CD4-positive, CD25-positive, alpha-beta regulatory T cell (primary cell): Measurements from ENCODE around the gene SIK3. TPM values are rescaled to one million over a fixed set of nuclear protein-coding genes. Genes with fewer than 3 reads are reported as not detected.

Source experiments
- ATAC-seq, 2 donors: fragments of 150-1000 bp; cut with Tn5 transposase; one replicate each; pipeline ENCODE4 v1.10.0; 2021; ENCODE audit warnings: low read depth in 2 of 2, moderate number of reproducible peaks in 2 of 2, moderate library complexity in 1 of 2
- DNase-seq, 3 donors: peaks; one replicate each; pipeline versions ENCODE4 v3.0.0 to v3.0.0-alpha.2; 2012 to 2022; ENCODE audit warnings: mixed read lengths in 1 of 3
- H3K27ac ChIP-seq: one replicate; pipeline ENCODE4 v1.7.0; 2013; ENCODE audit warnings: mild to moderate bottlenecking, low read length; ENCODE audit not compliant: insufficient read depth, poor library complexity, severe bottlenecking
- H3K27me3 ChIP-seq: one replicate; pipeline ENCODE4 v1.7.0; 2013; ENCODE audit warnings: low read length; ENCODE audit not compliant: control insufficient read depth, insufficient read depth
- H3K36me3 ChIP-seq: one replicate; pipeline ENCODE4 v1.7.0; 2013; ENCODE audit warnings: mild to moderate bottlenecking, low read length, moderate library complexity; ENCODE audit not compliant: control insufficient read depth, insufficient read depth
- H3K4me1 ChIP-seq: 2 replicates; pipeline ENCODE4 v1.7.0; 2013; ENCODE audit warnings: mild to moderate bottlenecking, low read length; ENCODE audit not compliant: insufficient read depth, control insufficient read depth, poor library complexity, severe bottlenecking
- H3K4me3 ChIP-seq: one replicate; pipeline ENCODE4 v1.7.0; 2013; ENCODE audit warnings: low read depth, mild to moderate bottlenecking, low read length, moderate library complexity
- H3K9me3 ChIP-seq, 2 experiments: 1 replicate in 1 of 2; 2 replicates in 1 of 2; pipeline ENCODE4 v1.7.0; 2013; ENCODE audit warnings: low read length in 2 of 2, mild to moderate bottlenecking in 1 of 2, moderate library complexity in 1 of 2; ENCODE audit not compliant: control insufficient read depth in 2 of 2
- H3K27ac Mint-ChIP-seq, 3 donors: one replicate each; pipeline ENCODE4 v1.8.0; 2020 to 2022; ENCODE audit warnings: mild to moderate bottlenecking in 3 of 3, mixed read lengths in 3 of 3, moderate library complexity in 2 of 3
- H3K27me3 Mint-ChIP-seq: one replicate; pipeline ENCODE4 v1.8.0; 2022; ENCODE audit warnings: mild to moderate bottlenecking, mixed read lengths
- H3K36me3 Mint-ChIP-seq: one replicate; pipeline ENCODE4 v1.8.0; 2020; ENCODE audit warnings: mixed read lengths
- H3K4me1 Mint-ChIP-seq, 4 donors: one replicate each; pipeline ENCODE4 v1.8.0; 2020 to 2022; ENCODE audit warnings: mixed read lengths in 4 of 4, mild to moderate bottlenecking in 1 of 4
- H3K4me3 Mint-ChIP-seq, 4 donors: one replicate each; pipeline ENCODE4 v1.8.0; 2020 to 2022; ENCODE audit warnings: mild to moderate bottlenecking in 4 of 4, mixed read lengths in 4 of 4, moderate library complexity in 3 of 4
- H3K9me3 Mint-ChIP-seq, 7 donors: one replicate each; pipeline ENCODE4 v1.8.0; 2020 to 2022; ENCODE audit warnings: mixed read lengths in 7 of 7, mild to moderate bottlenecking in 3 of 7, moderate library complexity in 2 of 7
- polyA plus RNA-seq, 4 donors: library from polyadenylated mRNA; unstranded; fragments of 300-500 nt; fragmentation: Illumina TruSeq; gene quantifications; one replicate each; pipeline ENCODE4 v1.2.3, GENCODE V29; 2021
- total RNA-seq: library from RNA; stranded (reverse); gene quantifications from one replicate; pipeline ENCODE4 v1.2.3, GENCODE V29; 2022

The SIK3 gene
- total and polyA plus RNA-seq, 5 donors from 2014 or later: 7.0 to 55.2 (median 9.4) TPM

GRCh38 chr11:117016246-117016645 is 82.0 kb downstream of the SIK3 start:
- no peak overlapping the region for H3K27ac Mint-ChIP-seq
- H3K4me1 Mint-ChIP-seq: peaks cover 26 to 34% (median 29%) of the 10 kb centered on the region in 4 donors
- no peaks in the 10 kb centered on the region for H3K27me3 Mint-ChIP-seq

GRCh38 chr11:117011541-117011898 is 86.7 kb downstream of the SIK3 start:
- Mint-ChIP-seq H3K36me3 (peaks cover 8% of the 10 kb centered on the region), H3K9me3 (no peaks in the 10 kb centered on the region), H3K27me3 (no peaks in the 10 kb centered on the region), H3K4me1 (peaks cover 5 to 23% (median 15%) of the 10 kb centered on the region in 4 donors), H3K27ac (no peak overlapping the region), H3K4me3 (no peak overlapping the region)
- no peak overlapping the region for H3K4me3 ChIP-seq
- DNase-seq: no peak
- no peak overlapping the region for H3K27ac ChIP-seq
- no peaks in the 10 kb centered on the region for H3K27me3 ChIP-seq
- H3K36me3 ChIP-seq: no peaks in the 10 kb centered on the region
- no peak for ATAC-seq
- no peaks in the 10 kb centered on the region for H3K9me3 ChIP-seq
- no peaks in the 10 kb centered on the region for H3K4me1 ChIP-seq

More at GRCh38 chr11:117016246-117016645, 82.0 kb downstream of the SIK3 start:
- H3K4me3 Mint-ChIP-seq: no peak overlapping the region
- Histone ChIP-seq H3K27ac (no peak overlapping the region), H3K9me3 (no peaks in the 10 kb centered on the region), H3K4me3 (no peak overlapping the region), H3K36me3 (no peaks in the 10 kb centered on the region), H3K4me1 (peaks cover 13% of the 10 kb centered on the region), H3K27me3 (no peaks in the 10 kb centered on the region)
- H3K9me3 Mint-ChIP-seq: no peaks in the 10 kb centered on the region
- no peak for DNase-seq
- H3K36me3 Mint-ChIP-seq: peaks cover 3% of the 10 kb centered on the region
- no peak for ATAC-seq

DNA sequence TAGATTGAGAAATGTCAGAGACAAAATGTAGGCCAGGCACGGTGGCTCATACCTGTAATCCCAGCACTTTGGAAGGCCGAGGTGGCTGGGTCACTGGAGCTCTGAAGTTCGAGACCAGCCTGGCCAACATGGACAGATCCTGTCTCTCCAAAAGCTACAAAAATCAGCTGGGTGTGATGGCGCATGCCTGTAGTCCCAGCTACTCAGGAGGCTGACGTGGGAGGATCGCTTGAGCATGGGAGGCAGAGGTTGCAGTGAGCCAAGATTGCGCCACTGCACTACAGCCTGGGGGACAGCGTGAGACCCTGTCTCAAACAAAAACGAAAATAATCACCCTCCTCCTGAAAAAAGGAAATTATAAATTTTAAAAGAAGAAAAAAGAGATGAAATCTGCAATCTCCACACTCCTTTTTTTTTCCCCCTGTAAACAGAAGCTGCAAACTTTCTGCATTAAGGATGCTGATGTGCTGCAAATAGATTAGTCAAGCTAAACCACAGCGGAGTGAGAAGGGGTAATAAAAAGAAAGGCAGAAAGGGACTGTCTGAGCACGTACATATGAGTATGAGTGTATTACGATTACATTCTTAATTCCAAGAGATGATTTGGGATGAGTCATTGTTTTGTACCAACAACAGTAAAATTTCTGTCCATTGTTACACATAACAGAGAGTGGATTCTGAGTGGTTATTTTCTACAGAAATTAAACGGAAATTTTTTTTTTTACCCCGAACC is 87.3 kb downstream of the SIK3 start:
- H3K27me3 ChIP-seq: no peaks in the 10 kb centered on the region
- no peaks in the 10 kb centered on the region for H3K4me1 ChIP-seq
- no peak overlapping the region for H3K27ac ChIP-seq
- Mint-ChIP-seq H3K4me3 (no peak overlapping the region), H3K36me3 (peaks cover 8% of the 10 kb centered on the region), H3K9me3 (no peaks in the 10 kb centered on the region), H3K4me1 (peaks cover 5 to 28% (median 20%) of the 10 kb centered on the region in 4 donors), H3K27me3 (no peaks in the 10 kb centered on the region), H3K27ac (no peak overlapping the region)
- no peaks in the 10 kb centered on the region for H3K9me3 ChIP-seq
- no peaks in the 10 kb centered on the region for H3K36me3 ChIP-seq
- no peak overlapping the region for H3K4me3 ChIP-seq
- DNase-seq (no peak), ATAC-seq (no peak)

DNA sequence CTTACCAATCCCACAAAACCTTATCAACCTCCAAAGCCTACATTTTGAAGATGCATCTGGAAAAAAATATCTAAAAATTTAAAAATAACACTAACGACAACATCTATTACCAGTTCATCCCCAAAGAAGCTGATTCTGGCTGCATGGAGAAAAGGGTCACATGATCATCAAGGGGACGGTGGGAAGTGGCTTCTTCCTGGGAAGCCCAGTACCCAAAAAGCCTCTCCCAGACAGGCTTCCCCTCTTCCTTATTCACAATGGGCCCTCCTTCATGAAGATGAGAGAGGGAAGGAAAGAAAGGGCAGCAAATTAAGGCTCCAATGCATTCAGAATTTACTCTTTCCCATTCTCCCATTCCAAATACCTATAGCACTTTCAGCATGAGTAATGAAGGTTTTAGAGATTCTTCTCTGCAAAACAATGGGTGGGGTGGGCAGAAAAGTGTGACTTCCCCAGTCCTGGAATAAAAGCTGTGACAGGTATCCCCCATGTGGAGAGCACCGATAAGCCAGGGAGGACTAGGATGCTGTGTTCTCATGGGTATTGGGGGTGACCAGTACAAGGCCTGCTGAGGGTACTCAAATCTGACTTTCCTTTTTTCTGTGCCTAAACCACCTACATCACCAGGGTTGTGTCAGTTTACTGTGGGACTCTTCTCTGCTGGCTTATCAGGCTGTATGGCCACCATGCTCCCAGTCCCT is 88.2 kb downstream of the SIK3 start:
- Mint-ChIP-seq H3K4me3 (no peak overlapping the region), H3K9me3 (no peaks in the 10 kb centered on the region), H3K4me1 (peaks cover 5 to 33% (median 25%) of the 10 kb centered on the region in 4 donors), H3K27me3 (no peaks in the 10 kb centered on the region), H3K27ac (peak overlapping the region in 1 of 3 donors; percentile 49), H3K36me3 (peaks cover 8% of the 10 kb centered on the region)
- DNase-seq: no peak
- Histone ChIP-seq H3K9me3 (no peaks in the 10 kb centered on the region), H3K27me3 (no peaks in the 10 kb centered on the region), H3K36me3 (no peaks in the 10 kb centered on the region), H3K4me1 (no peaks in the 10 kb centered on the region), H3K27ac (no peak overlapping the region), H3K4me3 (no peak overlapping the region)
- ATAC-seq: no peak

DNA sequence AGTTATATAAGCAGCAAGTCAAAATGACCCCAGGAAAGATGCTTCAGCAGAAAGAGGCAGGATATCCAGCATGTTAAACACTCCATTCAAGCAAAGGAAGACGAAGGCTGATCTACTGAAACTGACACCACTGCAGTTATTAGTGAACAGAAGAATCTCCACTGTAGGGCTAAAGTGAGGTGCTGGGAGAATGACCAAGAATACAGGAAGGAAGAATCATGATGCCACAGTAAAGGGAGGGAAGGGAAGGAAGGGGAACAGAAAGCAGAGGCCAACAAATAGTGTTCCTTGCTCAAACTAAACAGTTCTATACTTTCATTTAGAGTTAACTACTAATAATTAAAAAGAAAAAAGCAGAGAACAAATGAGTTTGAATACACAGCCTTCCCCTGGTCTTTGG is 92.5 kb downstream of the SIK3 start:
- H3K27ac Mint-ChIP-seq: peak overlapping the region in 1 of 3 donors; percentile 74
- Histone ChIP-seq H3K4me3 (no peak overlapping the region), H3K9me3 (no peaks in the 10 kb centered on the region), H3K4me1 (peaks cover 10% of the 10 kb centered on the region), H3K27ac (no peak overlapping the region), H3K27me3 (no peaks in the 10 kb centered on the region), H3K36me3 (no peaks in the 10 kb centered on the region)
- no peaks in the 10 kb centered on the region for H3K27me3 Mint-ChIP-seq
- ATAC-seq: no peak
- H3K4me3 Mint-ChIP-seq: no peak overlapping the region
- no peaks in the 10 kb centered on the region for H3K9me3 Mint-ChIP-seq
- H3K4me1 Mint-ChIP-seq: peaks cover 18 to 54% (median 48%) of the 10 kb centered on the region in 4 donors
- DNase-seq: no peak
- H3K36me3 Mint-ChIP-seq: peaks cover 13% of the 10 kb centered on the region

GRCh38 chr11:117002639-117003299 is 95.5 kb downstream of the SIK3 start:
- Mint-ChIP-seq H3K9me3 (no peaks in the 10 kb centered on the region), H3K27me3 (no peaks in the 10 kb centered on the region), H3K36me3 (peaks cover 8% of the 10 kb centered on the region), H3K4me3 (peak overlapping the region in 1 of 4 donors; percentile 22), H3K4me1 (peaks cover 37 to 67% (median 52%) of the 10 kb centered on the region in 4 donors), H3K27ac (peak overlapping the region in 1 of 3 donors; percentile 47)
- Histone ChIP-seq H3K4me1 (peaks cover 10% of the 10 kb centered on the region), H3K36me3 (no peaks in the 10 kb centered on the region), H3K27ac (no peak overlapping the region), H3K27me3 (no peaks in the 10 kb centered on the region), H3K9me3 (no peaks in the 10 kb centered on the region), H3K4me3 (no peak overlapping the region)
- DNase-seq: peak in 1 of 3 donors; percentile 68
- peak; percentile 55 to 57 for ATAC-seq

DNA sequence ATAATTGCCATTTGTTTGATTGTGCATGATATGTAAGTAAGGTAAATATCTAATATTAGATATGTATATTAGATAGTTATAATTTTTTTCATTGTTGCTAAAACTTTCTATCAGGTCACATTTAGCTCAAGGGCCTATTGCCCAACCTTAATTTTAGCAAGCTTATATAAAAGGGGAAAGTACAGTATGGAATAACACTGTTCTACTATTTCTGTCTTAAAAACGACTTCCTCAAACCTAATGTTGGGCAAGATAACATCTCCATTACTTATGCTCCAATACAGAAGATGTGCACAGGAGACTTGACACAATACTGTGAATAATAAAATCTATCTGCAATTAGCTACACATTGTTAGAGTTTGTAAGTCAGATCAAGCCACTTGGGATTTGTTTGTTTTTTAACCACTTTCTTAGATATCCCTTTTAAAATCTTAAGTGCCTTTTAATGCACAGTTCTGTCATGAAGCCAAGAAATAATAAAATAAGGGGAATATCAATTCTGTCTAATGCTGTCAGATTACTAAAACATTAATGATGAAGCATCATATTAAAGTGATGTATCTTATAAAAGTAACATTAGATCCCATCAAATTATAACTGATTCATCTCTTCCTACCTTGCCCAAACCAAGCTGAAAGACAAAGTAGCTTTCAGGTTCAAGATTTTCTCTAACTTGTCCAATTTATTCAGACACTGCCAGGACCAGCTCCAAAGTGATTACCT is 98.1 kb downstream of the SIK3 start:
- no peak for DNase-seq
- Histone ChIP-seq H3K4me3 (no peak overlapping the region), H3K36me3 (no peaks in the 10 kb centered on the region), H3K4me1 (peaks cover 13% of the 10 kb centered on the region), H3K9me3 (no peaks in the 10 kb centered on the region), H3K27ac (no peak overlapping the region), H3K27me3 (no peaks in the 10 kb centered on the region)
- ATAC-seq: no peak
- Mint-ChIP-seq H3K27me3 (no peaks in the 10 kb centered on the region), H3K36me3 (peaks cover 13% of the 10 kb centered on the region), H3K4me3 (peak overlapping the region in 1 of 4 donors; percentile 1), H3K9me3 (peaks cover 0 to 1% (median 0%) of the 10 kb centered on the region in 7 donors), H3K27ac (no peak overlapping the region), H3K4me1 (peaks cover 43 to 69% (median 48%) of the 10 kb centered on the region in 4 donors)
